ENCODE data around the gene DOCK2.

DNA sequence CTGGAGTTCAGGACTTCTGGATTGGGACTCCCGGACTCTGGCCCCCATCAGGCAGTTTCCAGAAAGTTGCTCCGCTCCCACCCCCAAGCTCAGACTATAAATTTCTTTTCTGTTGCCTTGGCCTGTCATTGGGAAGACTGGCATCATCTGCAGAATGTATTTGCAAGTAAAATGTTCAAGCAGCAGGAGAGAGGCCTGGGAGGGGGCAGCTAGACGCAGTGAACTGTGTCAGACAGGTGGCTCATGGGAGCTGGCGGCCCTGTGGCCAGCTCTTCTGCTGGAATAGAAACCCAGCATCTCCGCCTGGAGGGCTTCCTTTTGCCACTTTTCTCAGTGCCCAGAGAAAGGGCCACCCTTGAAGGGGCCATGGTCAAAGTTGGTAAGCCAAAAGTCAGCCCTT is 327.2 kb downstream of the DOCK2 start:
- TF ChIP-seq EZH2 (IDR thresholded peaks at IDR 0.05) = no peak
- no peak for TF ChIP-seq POLR2AphosphoS5 (IDR thresholded peaks at IDR 0.05; ENCODE audit: borderline replicate concordance, low read depth, low read length)
